Karpas-422 (cell line): ENCODE measurements around the gene UTS2R. TPM values are rescaled to one million over a fixed set of nuclear protein-coding genes. Genes with fewer than 3 reads are reported as not detected.

Experiments
- DNase-seq: peaks from one replicate; pipeline ENCODE4 v3.0.0-alpha.2; 2015
- H2AFZ ChIP-seq: fragments of 200-600 bp; sonication (generic); 2 replicates; pipeline ENCODE4 v1.6.1; 2014; ENCODE audit warnings: antibody characterized with exemption, low read length, mixed read lengths
- H3K27ac ChIP-seq: fragments of 200-600 bp; sonication (generic); 2 replicates; pipeline ENCODE4 v1.5.1; 2014; ENCODE audit warnings: mild to moderate bottlenecking, low read length, moderate library complexity
- H3K27me3 ChIP-seq: fragments of 200-600 bp; sonication (generic); 2 replicates; pipeline ENCODE4 v1.6.1; 2014; ENCODE audit warnings: low read length, mixed read lengths
- H3K36me3 ChIP-seq: fragments of 200-600 bp; sonication (generic); 2 replicates; pipeline ENCODE4 v1.6.1; 2014; ENCODE audit warnings: low read length, mixed read lengths; ENCODE audit not compliant: insufficient read depth
- H3K4me1 ChIP-seq: fragments of 200-600 bp; sonication (generic); 2 replicates; pipeline ENCODE4 v1.6.1; 2014; ENCODE audit warnings: mild to moderate bottlenecking, low read length, mixed read lengths
- H3K4me2 ChIP-seq: fragments of 200-600 bp; sonication (generic); 2 replicates; pipeline ENCODE4 v1.6.1; 2014; ENCODE audit warnings: low read length, low read depth, mild to moderate bottlenecking; ENCODE audit not compliant: poor library complexity, severe bottlenecking
- H3K4me3 ChIP-seq: fragments of 200-600 bp; sonication (generic); 2 replicates; pipeline ENCODE4 v1.5.1; 2014; ENCODE audit warnings: mild to moderate bottlenecking, antibody characterized with exemption, low read length, mixed read lengths
- H3K79me2 ChIP-seq: fragments of 200-600 bp; sonication (generic); 2 replicates; pipeline ENCODE4 v1.6.1; 2014; ENCODE audit warnings: mild to moderate bottlenecking, low read length, mixed read lengths
- H3K9ac ChIP-seq: fragments of 200-600 bp; sonication (generic); 2 replicates; pipeline ENCODE4 v1.6.0; 2014; ENCODE audit warnings: low read length
- H3K9me2 ChIP-seq: fragments of 200-600 bp; sonication (generic), shearing (Covaris generic); replicated peaks from 2 replicates; pipeline ENCODE4 v1.6.0; 2014; ENCODE audit warnings: mild to moderate bottlenecking, low read length, moderate library complexity; ENCODE audit not compliant: insufficient read depth
- H3K9me3 ChIP-seq: fragments of 300-700, 200-600 bp; sonication (generic); 2 replicates; pipeline ENCODE4 v1.6.1; 2014; ENCODE audit warnings: low read length, mixed read lengths
- H4K20me1 ChIP-seq: fragments of 200-600 bp; sonication (generic); 2 replicates; pipeline ENCODE4 v1.6.1; 2014; ENCODE audit warnings: mild to moderate bottlenecking, antibody characterized with exemption, low read length, low read depth; ENCODE audit not compliant: insufficient read depth
- total RNA-seq: library from RNA; depleted of rRNA; stranded (reverse); fragments of >200 nt; shearing (Covaris generic); gene quantifications from 2 replicates; pipeline ENCODE4 v1.2.3, GENCODE V29; 2014; ENCODE audit warnings: low replicate concordance

Gene UTS2R
- total RNA-seq, 1 experiment from 2014 or later = not detected

DNA sequence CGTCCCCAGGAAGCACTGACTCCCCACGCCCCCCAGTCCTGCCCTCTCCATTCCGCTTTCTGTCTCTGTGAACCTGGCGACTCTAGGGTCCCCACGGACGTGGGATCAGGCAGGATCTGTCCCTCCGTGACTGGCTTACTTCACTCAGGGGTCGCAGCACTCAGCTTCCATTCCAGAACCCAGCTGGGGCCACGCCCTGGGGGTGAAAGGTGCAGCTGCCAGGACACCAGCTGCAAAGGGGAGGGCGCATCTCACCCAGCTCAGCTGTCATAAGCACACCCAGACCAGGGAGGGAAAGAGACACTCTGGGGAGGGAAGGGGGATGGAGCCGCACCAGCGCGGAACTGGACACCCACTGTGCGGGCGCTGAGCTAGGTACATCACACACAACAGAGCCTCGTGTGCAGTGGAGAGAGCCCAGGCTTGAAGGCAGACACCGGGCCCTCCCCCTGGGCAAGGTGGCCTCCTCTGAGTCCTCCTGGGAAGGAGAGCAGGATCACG lies 28.1 kb downstream of the UTS2R start:
- H3K36me3 ChIP-seq = no peaks in the 10 kb centered on the region
- no peaks in the 10 kb centered on the region for H3K27me3 ChIP-seq
- H4K20me1 ChIP-seq = no peaks in the 10 kb centered on the region
- H3K27ac ChIP-seq = no peak overlapping the region
- no peaks in the 10 kb centered on the region for H3K9me3 ChIP-seq
- H3K4me1 ChIP-seq = peaks cover 5% of the 10 kb centered on the region
- no peaks in the 10 kb centered on the region for H3K79me2 ChIP-seq
- no peak overlapping the region for H2AFZ ChIP-seq
- no peaks in the 10 kb centered on the region for H3K9me2 ChIP-seq
- H3K9ac ChIP-seq = no peak overlapping the region
- no peak overlapping the region for H3K4me3 ChIP-seq
- no peak overlapping the region for H3K4me2 ChIP-seq
- no peak for DNase-seq

DNA sequence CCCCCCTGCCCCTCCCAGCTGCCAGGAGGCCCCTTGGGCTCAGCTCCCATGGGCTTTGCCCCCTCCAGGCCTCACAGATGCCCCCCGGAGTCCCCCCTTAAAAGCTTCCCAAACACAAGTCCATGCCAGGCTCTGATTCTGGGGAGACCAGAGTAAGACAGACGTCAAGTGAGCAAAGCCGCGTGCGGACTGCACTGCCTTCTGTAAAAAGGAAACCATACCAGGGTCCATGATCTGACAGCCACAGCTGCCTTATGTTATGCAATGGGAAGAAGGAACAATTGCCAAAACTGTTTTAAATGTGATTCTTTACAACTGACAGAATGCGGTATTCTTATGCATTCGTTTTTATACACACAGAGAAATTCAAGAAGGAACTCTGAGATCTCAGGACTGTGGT lies 28.6 kb downstream of the UTS2R start:
- Histone ChIP-seq H3K36me3 (no peaks in the 10 kb centered on the region), H3K4me3 (no peak overlapping the region), H3K9ac (no peak overlapping the region), H3K79me2 (no peaks in the 10 kb centered on the region), H3K27me3 (no peaks in the 10 kb centered on the region), H3K27ac (no peak overlapping the region), H2AFZ (no peak overlapping the region), H4K20me1 (no peaks in the 10 kb centered on the region), H3K4me2 (no peak overlapping the region), H3K9me2 (no peaks in the 10 kb centered on the region), H3K4me1 (peaks cover 5% of the 10 kb centered on the region), H3K9me3 (no peaks in the 10 kb centered on the region)
- DNase-seq = no peak

DNA sequence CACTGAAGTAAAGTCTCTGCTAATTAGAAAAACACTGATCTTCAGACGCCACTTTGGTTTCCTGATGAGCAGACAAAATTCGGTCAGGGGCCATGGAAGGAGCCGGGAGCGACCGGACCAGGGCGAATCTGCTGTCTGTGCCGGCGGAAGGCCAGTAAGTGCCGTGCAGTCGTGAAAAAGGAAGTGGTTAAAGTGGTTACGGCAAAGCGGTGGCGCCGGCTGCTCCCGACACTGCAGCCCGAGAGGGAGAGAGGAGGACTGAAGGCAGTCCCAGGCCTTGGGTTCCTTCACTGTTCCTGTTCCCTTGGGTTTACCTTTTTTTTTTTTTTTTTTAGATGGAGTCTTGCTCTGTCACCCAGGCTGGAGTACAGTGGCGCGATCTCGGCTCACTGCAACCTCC lies 29.3 kb downstream of the UTS2R start:
- Histone ChIP-seq H3K79me2 (no peaks in the 10 kb centered on the region), H3K9ac (peak overlapping the region; percentile 35), H4K20me1 (no peaks in the 10 kb centered on the region), H3K4me1 (peaks cover 5% of the 10 kb centered on the region), H3K27me3 (no peaks in the 10 kb centered on the region), H2AFZ (0 out of 2 replicates have a peak overlapping the region, but pooled peaks have one; percentile 53), H3K9me2 (no peaks in the 10 kb centered on the region), H3K27ac (peak overlapping the region; percentile 50; the same call in 1 of the 2 replicates), H3K36me3 (no peaks in the 10 kb centered on the region), H3K9me3 (no peaks in the 10 kb centered on the region), H3K4me3 (no peak overlapping the region), H3K4me2 (peak overlapping the region; percentile 42)
- DNase-seq = peak; percentile 59

DNA sequence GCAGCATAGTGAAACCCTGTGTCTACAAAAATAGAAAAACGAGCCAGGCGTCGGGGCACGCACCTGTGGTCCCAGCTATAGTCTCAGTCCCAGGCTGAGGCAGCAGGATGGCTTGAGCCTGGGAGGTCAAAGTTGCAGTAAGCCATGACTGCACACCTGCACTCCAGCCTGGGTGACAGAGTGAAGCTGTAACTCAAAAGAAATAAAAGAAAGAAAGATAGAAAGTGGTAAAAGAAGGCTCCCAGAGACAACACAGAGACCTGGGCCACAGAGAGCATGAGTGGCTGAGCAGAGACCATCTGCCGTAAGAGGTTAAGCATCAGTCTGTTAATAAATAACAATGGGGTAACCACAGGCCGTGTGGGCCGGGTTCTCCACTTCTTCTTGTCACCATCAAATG lies 31.3 kb downstream of the UTS2R start:
- Histone ChIP-seq H3K27me3 (no peaks in the 10 kb centered on the region), H3K4me2 (no peak overlapping the region), H3K4me3 (no peak overlapping the region), H3K79me2 (no peaks in the 10 kb centered on the region), H3K9me3 (no peaks in the 10 kb centered on the region), H3K36me3 (no peaks in the 10 kb centered on the region), H4K20me1 (no peaks in the 10 kb centered on the region), H3K9ac (no peak overlapping the region), H3K27ac (no peak overlapping the region), H3K9me2 (no peaks in the 10 kb centered on the region), H3K4me1 (peaks cover 5% of the 10 kb centered on the region), H2AFZ (no peak overlapping the region)
- no peak for DNase-seq

DNA sequence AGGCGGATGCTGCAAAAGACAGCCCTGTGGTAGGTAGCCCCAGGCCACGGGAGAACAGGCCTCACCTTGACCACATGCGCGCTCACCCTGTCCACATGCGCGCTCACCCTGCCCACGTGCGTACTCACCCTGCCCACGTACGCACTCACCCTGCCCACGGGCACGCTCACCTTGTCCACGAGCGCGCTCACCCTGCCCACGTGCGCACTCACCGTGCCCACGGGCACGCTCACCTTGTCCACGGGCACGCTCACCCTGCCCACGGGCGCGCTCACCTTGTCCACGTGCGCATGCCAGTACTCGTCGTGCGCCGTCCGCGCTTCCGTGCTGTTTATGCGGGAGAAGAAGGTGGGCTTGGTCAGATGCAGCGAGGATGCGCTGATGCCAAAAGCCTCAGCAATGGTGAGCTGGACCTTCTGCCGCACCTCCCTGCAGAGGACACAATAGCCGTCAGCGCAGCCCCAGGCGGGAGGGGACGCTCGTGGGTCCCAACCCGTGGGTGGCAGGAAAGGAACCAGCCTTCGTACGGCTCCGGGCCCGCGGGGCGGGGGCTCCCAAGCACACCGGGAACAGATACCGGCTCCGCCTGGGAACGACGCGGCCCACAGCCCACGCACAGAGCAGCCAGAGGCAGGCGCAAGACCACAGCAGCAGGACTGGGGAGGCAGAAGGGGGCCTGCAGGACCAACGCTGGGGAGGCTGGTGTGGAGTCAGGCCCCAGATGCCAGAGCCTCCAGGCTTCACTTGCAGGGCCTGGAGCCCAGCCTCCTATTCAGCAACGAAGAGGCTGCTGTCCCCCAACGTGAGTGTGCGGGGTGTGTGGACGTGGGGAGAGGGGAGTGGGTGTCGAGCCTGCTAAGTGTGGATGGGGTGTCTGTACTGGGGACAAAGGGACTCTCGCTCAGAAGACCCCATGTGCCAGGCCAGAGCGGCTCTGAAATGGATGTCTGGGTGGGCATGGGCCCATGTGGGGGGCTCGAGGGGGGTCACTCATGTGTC lies 32.4 kb downstream of the UTS2R start:
- H3K27me3 ChIP-seq = no peaks in the 10 kb centered on the region
- no peak overlapping the region for H3K4me3 ChIP-seq
- H3K4me1 ChIP-seq = peaks cover 5% of the 10 kb centered on the region
- no peaks in the 10 kb centered on the region for H3K9me2 ChIP-seq
- H3K36me3 ChIP-seq = no peaks in the 10 kb centered on the region
- H3K4me2 ChIP-seq = no peak overlapping the region
- no peaks in the 10 kb centered on the region for H4K20me1 ChIP-seq
- no peak overlapping the region for H2AFZ ChIP-seq
- DNase-seq = no peak
- no peaks in the 10 kb centered on the region for H3K79me2 ChIP-seq
- H3K9ac ChIP-seq = no peak overlapping the region
- no peak overlapping the region for H3K27ac ChIP-seq
- no peaks in the 10 kb centered on the region for H3K9me3 ChIP-seq

DNA sequence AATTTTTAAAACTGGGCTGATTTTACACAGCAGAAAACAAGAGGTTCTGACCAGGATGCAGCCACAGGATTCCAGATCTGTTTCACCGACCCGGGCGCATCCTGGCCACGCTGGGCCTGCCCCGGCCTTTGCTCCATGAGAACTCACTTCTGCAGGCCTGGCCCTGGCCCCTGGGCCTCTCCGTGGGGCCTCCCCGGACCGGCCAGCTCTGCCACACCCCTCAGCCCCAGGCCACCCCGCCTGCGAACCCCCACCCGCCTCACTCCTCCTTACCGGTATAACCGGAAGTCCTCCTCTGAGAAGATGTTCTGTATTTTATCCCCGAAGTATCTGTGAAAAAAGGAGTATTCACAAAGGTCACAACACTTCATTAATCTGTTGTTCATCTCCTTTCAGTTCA lies 33.5 kb downstream of the UTS2R start:
- Histone ChIP-seq H3K9me2 (no peaks in the 10 kb centered on the region), H3K9ac (no peak overlapping the region), H3K27ac (no peak overlapping the region), H2AFZ (no peak overlapping the region), H3K27me3 (no peaks in the 10 kb centered on the region), H4K20me1 (no peaks in the 10 kb centered on the region), H3K4me2 (no peak overlapping the region), H3K79me2 (no peaks in the 10 kb centered on the region), H3K36me3 (no peaks in the 10 kb centered on the region), H3K4me1 (peaks cover 5% of the 10 kb centered on the region), H3K9me3 (no peaks in the 10 kb centered on the region), H3K4me3 (no peak overlapping the region)
- no peak for DNase-seq

DNA sequence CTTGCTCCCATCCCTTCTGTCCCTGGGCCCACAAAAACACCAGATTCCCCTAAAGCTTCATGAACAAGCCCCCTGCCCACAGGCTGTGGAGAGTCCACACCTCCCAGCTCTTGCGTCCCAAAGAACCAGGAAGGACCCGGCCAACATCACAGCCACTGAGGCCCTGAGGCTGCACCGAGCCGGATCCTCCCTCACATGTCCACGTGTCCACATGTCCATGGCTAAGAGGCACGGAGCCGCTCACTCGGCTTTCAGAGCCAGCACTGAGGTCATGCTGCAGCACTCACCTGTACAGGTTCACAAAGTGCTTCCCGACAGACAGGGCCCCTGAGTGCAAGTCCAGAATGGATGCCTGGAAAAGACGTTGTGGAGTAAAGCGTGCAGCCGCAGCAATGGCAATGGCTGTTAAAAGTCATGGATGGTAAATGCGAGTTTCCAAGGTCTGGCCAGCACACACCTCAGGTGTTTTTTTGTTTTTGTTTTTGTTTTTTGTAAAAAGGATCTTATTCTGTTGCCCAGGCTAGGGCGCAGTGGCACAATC lies 34.6 kb downstream of the UTS2R start:
- H3K27ac ChIP-seq = no peak overlapping the region
- no peak overlapping the region for H3K9ac ChIP-seq
- no peak overlapping the region for H3K4me3 ChIP-seq
- no peak overlapping the region for H3K4me2 ChIP-seq
- H3K9me2 ChIP-seq = no peaks in the 10 kb centered on the region
- no peaks in the 10 kb centered on the region for H3K79me2 ChIP-seq
- H3K27me3 ChIP-seq = no peaks in the 10 kb centered on the region
- no peak for DNase-seq
- H3K36me3 ChIP-seq = no peaks in the 10 kb centered on the region
- no peak overlapping the region for H2AFZ ChIP-seq
- no peaks in the 10 kb centered on the region for H3K4me1 ChIP-seq
- H3K9me3 ChIP-seq = no peaks in the 10 kb centered on the region
- H4K20me1 ChIP-seq = no peaks in the 10 kb centered on the region

DNA sequence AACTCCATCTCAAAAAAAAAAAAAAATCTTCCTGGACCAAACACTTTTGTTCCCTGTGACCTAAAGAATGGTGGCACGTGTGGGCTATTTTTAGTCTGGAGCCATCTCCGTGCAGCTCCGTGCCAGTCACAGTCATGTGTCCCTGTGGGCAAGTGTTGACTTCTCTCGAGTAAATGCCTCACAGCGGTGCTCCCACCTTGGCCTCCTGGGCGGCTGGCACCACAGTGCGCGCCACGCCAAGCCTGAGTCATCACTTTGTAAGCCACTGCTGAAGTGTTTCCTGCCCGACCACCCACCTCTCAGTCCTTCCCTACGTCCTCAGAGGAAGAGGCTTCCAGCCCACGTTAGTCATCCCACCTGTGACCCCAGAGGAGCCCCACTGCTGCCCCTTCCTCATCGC lies 35.7 kb downstream of the UTS2R start:
- no peak for DNase-seq
- Histone ChIP-seq H3K4me2 (no peak overlapping the region), H3K27me3 (no peaks in the 10 kb centered on the region), H3K27ac (no peak overlapping the region), H3K9me3 (no peaks in the 10 kb centered on the region), H3K36me3 (no peaks in the 10 kb centered on the region), H2AFZ (no peak overlapping the region), H3K9me2 (no peaks in the 10 kb centered on the region), H3K9ac (no peak overlapping the region), H3K79me2 (no peaks in the 10 kb centered on the region), H3K4me3 (no peak overlapping the region), H3K4me1 (no peaks in the 10 kb centered on the region), H4K20me1 (no peaks in the 10 kb centered on the region)
